Adrenal gland (tissue), 12 donors: ENCODE data around the gene NETO2. TPM values are rescaled to one million over a fixed set of nuclear protein-coding genes. Genes with fewer than 3 reads are reported as not detected.
"Not testable (repeated sequence)": the region's sequence is repeated elsewhere in the genome, so short reads cannot be mapped to it uniquely, and the experiment has no call there.

Source experiments
- DNase-seq, 7 donors: peaks; one replicate each; pipeline ENCODE4 v3.0.0-alpha.2; 2019 to 2020
- H3K27ac ChIP-seq, 5 donors: fragments of 200-600 bp; sonication (generic) in 4 of 5; 1 replicate in 3 of 5; 2 replicates in 2 of 5; pipeline versions ENCODE4 v1.5.1 to v1.8.0; 2016 to 2020; ENCODE audit warnings: mild to moderate bottlenecking in 1 of 5
- H3K27me3 ChIP-seq: fragments of 200-600 bp; 2 replicates; pipeline ENCODE4 v1.8.0; 2021
- H3K36me3 ChIP-seq, 2 donors: fragments of 200-600 bp; replicated peaks in 1 of 2; 1 replicate in 1 of 2; 2 replicates in 1 of 2; pipeline versions ENCODE4 v1.5.1 to v1.8.0; 2018 to 2022
- H3K4me1 ChIP-seq, 2 donors: fragments of 200-600 bp; replicated peaks in 1 of 2; 1 replicate in 1 of 2; 2 replicates in 1 of 2; pipeline versions ENCODE4 v1.5.1 to v1.8.0; 2018 to 2021
- H3K4me3 ChIP-seq, 4 donors: fragments of 200-600 bp; sonication (generic) in 3 of 4; one replicate each; pipeline ENCODE4 v1.5.1; 2016 to 2018
- H3K9me3 ChIP-seq, 3 donors: fragments of 200-600 bp; sonication (generic) in 1 of 3; replicated peaks in 1 of 3; 1 replicate in 2 of 3; 2 replicates in 1 of 3; pipeline versions ENCODE4 v1.5.1 to v1.8.0; 2016 to 2021
- CTCF ChIP-seq, 6 experiments: fragments of 450-650 bp in 4 of 6; fragments of 200-600 bp in 2 of 6; sonication (generic) in 1 of 6; IDR thresholded peaks; 1 replicate in 5 of 6; 2 replicates in 1 of 6; pipeline versions ENCODE4 v1.5.1 to v1.8.0; 2016 to 2021; ENCODE audit warnings: antibody characterized with exemption in 6 of 6, mild to moderate bottlenecking in 2 of 6, moderate library complexity in 1 of 6
- POLR2A ChIP-seq, 2 donors: fragments of 450-650 bp; IDR thresholded peaks; one replicate each; pipeline ENCODE4 v1.6.1; 2017; ENCODE audit warnings: antibody characterized with exemption in 2 of 2, mild to moderate bottlenecking in 2 of 2, moderate library complexity in 1 of 2
- WGBS, 4 donors: extraction: QIAGEN DNeasy Blood & Tissue Kit in 2 of 4; methylation state at CpG; one replicate each; pipeline versions ENCODE4 v1.1.5 to v1.1.7; 2013 to 2017; 5-methylcytosine and 5-hydroxymethylcytosine counted together
- intact Hi-C, 2 donors: fragments of 100-400 bp; cut with DNase I; formaldehyde crosslinking; loops; one replicate each; pipeline versions ENCODE4 v1.14.1 to v1.15.0; 2022 to 2023
- polyA plus RNA-seq, 3 donors: library from polyadenylated mRNA; stranded (reverse); fragments of 200-250 nt in 2 of 3; fragments of 350-450 nt in 1 of 3; fragmentation: Illumina TruSeq in 1 of 3; extraction: RNeasy Lipid Tissue Mini Kit (QIAGEN cat#74804) in 1 of 3; gene quantifications; one replicate each; pipeline ENCODE4 v1.2.3, GENCODE V29; 2013 to 2014
- total RNA-seq, 9 donors: library from RNA; depleted of rRNA in 4 of 9; stranded (reverse); fragments of >200 nt in 4 of 9; fragments of 120-200 nt in 1 of 9; fragmentation: NEBNext Ultra II Directional in 1 of 9; extraction: Animal tissue kit (Norgen Biotek cat#: 25700) in 1 of 9; gene quantifications; one replicate each; pipeline versions ENCODE4 v1.1.0 to v1.2.4, GENCODE V29; 2013 to 2023
- donor health status: healthy with polysubstance abuse.
- donor health status: Bipolar disorder and iron deficiency.
- donor health status: DM: yes; HTN: yes; CAD: no.
- donor health status: DM: no; HTN: no; CAD: no.
- donor health status: DM: no; HTN: no; CAD: no.
- donor health status: DM: yes; HTN: yes; CAD: no.

NETO2 gene
- total and polyA plus RNA-seq, 12 donors: 1.9 to 46.3 (median 9.8) TPM

DNA sequence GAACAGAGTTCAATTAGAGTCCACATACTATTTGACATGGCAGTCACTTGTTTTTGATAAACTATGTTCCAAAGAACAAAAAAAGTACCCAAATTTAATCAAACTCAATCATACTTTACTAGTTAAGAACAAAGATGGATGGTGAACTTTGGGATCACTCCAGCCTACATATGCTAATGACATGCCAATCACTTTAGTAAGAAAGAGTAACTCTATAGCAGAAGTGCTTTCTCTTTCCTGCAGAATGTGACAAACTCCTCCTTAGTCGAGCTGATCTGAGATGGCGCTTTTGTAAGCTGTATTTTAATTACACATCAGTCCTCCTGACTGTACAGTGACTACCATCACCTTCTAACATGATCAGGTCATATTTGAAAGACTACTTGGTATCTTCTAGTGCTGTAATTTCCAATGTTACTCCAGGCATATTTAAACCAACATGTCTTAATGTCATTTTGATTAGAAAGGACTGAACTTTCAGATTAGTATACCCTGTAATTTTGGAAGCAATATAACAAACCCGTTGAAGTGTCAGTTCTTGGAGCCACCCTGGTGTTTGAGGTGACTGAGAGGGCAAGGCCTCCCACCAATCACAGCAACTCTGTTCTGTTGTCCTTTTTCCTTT is 4.1 kb downstream of the NETO2 start:
- peaks cover 0 to 12% of the 10 kb centered on the region in 2 donors for H3K4me1 ChIP-seq

DNA sequence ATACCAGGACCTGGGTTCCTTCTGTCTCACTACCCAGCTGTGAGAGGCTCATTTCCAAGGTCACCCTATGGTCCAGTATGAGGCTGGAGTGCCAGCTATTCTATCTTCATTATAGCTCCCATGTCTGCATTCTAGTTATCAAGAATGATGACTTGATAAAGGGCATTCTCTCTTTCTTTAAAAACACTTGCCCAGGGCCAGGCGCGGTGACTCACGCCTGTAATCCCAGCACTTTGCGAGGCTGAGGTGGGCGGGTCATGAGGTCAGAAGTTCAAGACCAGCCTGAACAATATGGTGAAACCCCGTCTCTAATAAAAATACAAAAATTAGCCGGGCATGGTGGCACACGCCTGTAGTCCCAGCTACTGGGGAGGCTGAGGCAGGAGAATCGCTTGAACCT is 5.8 kb downstream of the NETO2 start:
- DNase-seq: peak in 4 of 7 donors; percentile 12 to 60 (median 32)
- intact Hi-C loops: loop anchor here in 1 of 2 donors (5.0 kb wide), 1 partner anchor 101 kb away; no protein-coding TSS in a partner anchor
- not testable (repeated sequence) for H3K9me3 ChIP-seq, H3K4me3 ChIP-seq, H3K27me3 ChIP-seq, H3K36me3 ChIP-seq, H3K27ac ChIP-seq
- WGBS, 4 donors: 56 to 64% (median 58%) methylated on average over 9 of the region's 9 CpGs
- peaks cover 0 to 12% of the 10 kb centered on the region in 2 donors for H3K4me1 ChIP-seq

More for the DNA sequence above, 4.1 kb downstream of the NETO2 start:
- Histone ChIP-seq H3K27ac (no peak overlapping the region), H3K9me3 (no peaks in the 10 kb centered on the region), H3K36me3 (no peaks in the 10 kb centered on the region), H3K4me3 (no peak overlapping the region), H3K27me3 (no peaks in the 10 kb centered on the region)
- TF ChIP-seq POLR2A (IDR thresholded peaks at IDR 0.05) (no peak), CTCF (IDR thresholded peaks at IDR 0.05) (no peak)
- intact Hi-C loops: loop anchor here (5.0 to 10.0 kb wide), 7 partner anchors 102 to 1018 kb away; partner anchors contain the start of gene ABCC12 (in 2 of the 2)
- 62 to 71% (median 66%) methylated on average over 3 of the region's 3 CpGs for WGBS, 4 donors
- no peak for DNase-seq

- H3K27me3 ChIP-seq: no peaks in the 10 kb centered on the region
- 63 to 78% (median 68%) methylated on average over 8 of the region's 8 CpGs for whole genome bisulfite sequencing, 4 donors
- no peaks in the 10 kb centered on the region for H3K9me3 ChIP-seq
- H3K36me3 ChIP-seq: no peaks in the 10 kb centered on the region
- H3K4me3 ChIP-seq: no peak overlapping the region
- intact Hi-C loops: loop anchor here in 1 of 2 donors (5.0 kb wide), 1 partner anchor 99 kb away; no protein-coding TSS in a partner anchor
- peak in 2 of 7 donors; percentile 18 to 20 for DNase-seq
- H3K27ac ChIP-seq: no peak overlapping the region
- H3K4me1 ChIP-seq: peaks cover 0 to 12% of the 10 kb centered on the region in 2 donors
- TF ChIP-seq CTCF (IDR thresholded peaks at IDR 0.05) (no peak), POLR2A (IDR thresholded peaks at IDR 0.05) (no peak)
Observed at GRCh38 chr16:47136099-47136842, 7.5 kb downstream of the NETO2 start.

DNA sequence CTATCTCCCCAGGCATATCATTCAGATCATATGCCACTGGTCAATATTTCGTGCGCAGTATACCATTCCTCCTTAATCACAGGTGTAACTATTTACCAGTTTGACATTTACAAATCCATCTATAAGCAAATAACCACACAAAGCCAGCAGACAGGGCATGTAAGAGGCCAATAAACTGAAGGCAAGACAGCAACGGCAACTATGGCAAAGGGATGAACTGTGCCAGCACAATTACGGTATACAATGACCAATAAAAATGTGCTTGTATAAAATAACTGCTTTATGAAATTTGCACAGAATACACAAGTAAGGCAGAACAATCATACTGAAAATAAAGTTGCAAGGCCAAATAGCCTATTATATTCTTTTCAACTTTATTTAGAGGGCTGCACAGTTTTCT is 9.2 kb downstream of the NETO2 start:
- no peaks in the 10 kb centered on the region for H3K36me3 ChIP-seq
- DNase-seq: no peak
- peaks cover 0 to 12% of the 10 kb centered on the region in 2 donors for H3K4me1 ChIP-seq
- no peaks in the 10 kb centered on the region for H3K27me3 ChIP-seq
- H3K9me3 ChIP-seq: no peaks in the 10 kb centered on the region
- no peak overlapping the region for H3K4me3 ChIP-seq
- intact Hi-C loops: no loop called here
- TF ChIP-seq POLR2A (IDR thresholded peaks at IDR 0.05): no peak
- no peak for TF ChIP-seq CTCF (IDR thresholded peaks at IDR 0.05)
- WGBS, 4 donors: 90 to 94% (median 93%) methylated on average over 4 of the region's 4 CpGs
- no peak overlapping the region for H3K27ac ChIP-seq
